Measurements from ENCODE around the gene CXCL11.
"Not testable (repeated sequence)": the region's sequence is repeated elsewhere in the genome, so short reads cannot be mapped to it uniquely, and the experiment has no call there.

DNA sequence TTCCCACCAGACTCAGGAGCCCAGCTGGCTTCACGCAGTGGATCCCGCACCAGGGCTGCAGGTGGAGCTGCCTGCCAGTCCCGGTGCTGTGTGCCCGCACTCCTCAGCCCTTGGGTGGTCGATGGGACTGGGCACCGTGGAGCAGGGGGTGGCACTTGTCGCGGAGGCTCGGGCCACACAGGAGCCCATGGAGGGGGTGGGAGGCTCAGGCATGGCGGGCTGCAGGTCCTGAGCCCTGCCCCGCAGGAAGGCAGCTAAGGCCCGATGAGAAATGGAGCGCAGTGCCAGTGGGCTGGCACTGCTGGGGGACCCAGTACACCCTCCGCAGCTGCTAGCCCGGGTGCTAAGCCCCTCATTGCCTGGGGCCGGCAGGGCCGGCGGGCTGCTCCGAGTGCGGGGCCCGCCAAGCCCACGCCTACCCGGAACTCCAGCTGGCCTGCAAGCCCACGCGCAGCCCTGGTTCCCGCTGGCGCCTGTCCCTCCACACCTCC, 14.7 kb upstream of the CXCL11 start:
- not testable (repeated sequence) for TF ChIP-seq EZH2 (IDR thresholded peaks at IDR 0.05; ENCODE audit: low read length)
- TF ChIP-seq, protein P1, sequence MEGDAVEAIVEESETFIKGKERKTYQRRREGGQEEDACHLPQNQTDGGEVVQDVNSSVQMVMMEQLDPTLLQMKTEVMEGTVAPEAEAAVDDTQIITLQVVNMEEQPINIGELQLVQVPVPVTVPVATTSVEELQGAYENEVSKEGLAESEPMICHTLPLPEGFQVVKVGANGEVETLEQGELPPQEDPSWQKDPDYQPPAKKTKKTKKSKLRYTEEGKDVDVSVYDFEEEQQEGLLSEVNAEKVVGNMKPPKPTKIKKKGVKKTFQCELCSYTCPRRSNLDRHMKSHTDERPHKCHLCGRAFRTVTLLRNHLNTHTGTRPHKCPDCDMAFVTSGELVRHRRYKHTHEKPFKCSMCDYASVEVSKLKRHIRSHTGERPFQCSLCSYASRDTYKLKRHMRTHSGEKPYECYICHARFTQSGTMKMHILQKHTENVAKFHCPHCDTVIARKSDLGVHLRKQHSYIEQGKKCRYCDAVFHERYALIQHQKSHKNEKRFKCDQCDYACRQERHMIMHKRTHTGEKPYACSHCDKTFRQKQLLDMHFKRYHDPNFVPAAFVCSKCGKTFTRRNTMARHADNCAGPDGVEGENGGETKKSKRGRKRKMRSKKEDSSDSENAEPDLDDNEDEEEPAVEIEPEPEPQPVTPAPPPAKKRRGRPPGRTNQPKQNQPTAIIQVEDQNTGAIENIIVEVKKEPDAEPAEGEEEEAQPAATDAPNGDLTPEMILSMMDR (optimal IDR thresholded peaks at IDR 0.05 in 1 of 3, IDR thresholded peaks at IDR 0.05 in 1 of 3, conservative IDR thresholded peaks at IDR 0.05 in 1 of 3; ENCODE audit: extremely low read depth in 1 of 3, insufficient read depth in 2 of 3, low read length in 3 of 3) = not testable (repeated sequence)

Data from keratinocyte (primary cell).